Neuronal stem cell (in vitro differentiated cells): ENCODE measurements around the gene KSR2.
A peak's percentile ranks its signal among the peaks of the same experiment; 100 is the strongest.

ENCODE experiments used
- DNase-seq: peaks from one replicate; pipeline ENCODE4 v3.0.0-alpha.2; 2013; ENCODE audit warnings: low spot score
- H2AFZ ChIP-seq: one replicate; pipeline ENCODE4 v1.6.1; 2013; ENCODE audit warnings: mild to moderate bottlenecking, low read length, inconsistent platforms
- H2AK5ac ChIP-seq: 2 replicates; pipeline ENCODE4 v1.6.1; 2013; ENCODE audit warnings: low read depth, mild to moderate bottlenecking, inconsistent platforms, low read length, moderate library complexity, mixed read lengths
- H2BK120ac ChIP-seq: 2 replicates; pipeline ENCODE4 v1.6.1; 2013; ENCODE audit warnings: low read depth, mild to moderate bottlenecking, inconsistent platforms, low read length, moderate library complexity, mixed read lengths
- H2BK12ac ChIP-seq: one replicate; pipeline ENCODE4 v1.6.1; 2013; ENCODE audit warnings: low read length, inconsistent platforms
- H2BK15ac ChIP-seq: 2 replicates; pipeline ENCODE4 v1.6.1; 2013; ENCODE audit warnings: mild to moderate bottlenecking, low read length, inconsistent platforms, mixed read lengths
- H2BK5ac ChIP-seq: one replicate; pipeline ENCODE4 v1.6.1; 2013; ENCODE audit warnings: inconsistent platforms, mild to moderate bottlenecking, low read length, moderate library complexity
- H3K14ac ChIP-seq: one replicate; pipeline ENCODE4 v1.6.1; 2013; ENCODE audit warnings: low read length, inconsistent platforms
- H3K18ac ChIP-seq: 2 replicates; pipeline ENCODE4 v1.6.1; 2013; ENCODE audit warnings: low read length, inconsistent platforms
- H3K23ac ChIP-seq: 2 replicates; pipeline ENCODE4 v1.6.1; 2013; ENCODE audit warnings: low read depth, mild to moderate bottlenecking, mixed read lengths, low read length, inconsistent platforms; ENCODE audit not compliant: poor library complexity
- H3K27ac ChIP-seq: replicated peaks from 3 replicates; pipeline ENCODE4 v1.5.1; 2013; ENCODE audit warnings: low read length, inconsistent platforms
- H3K27me3 ChIP-seq, 3 experiments: 2 replicates each; pipeline ENCODE4 v1.6.1; 2013; ENCODE audit warnings: low read length in 3 of 3, mild to moderate bottlenecking in 2 of 3, inconsistent platforms in 1 of 3, low read depth in 1 of 3, mixed read lengths in 1 of 3, moderate library complexity in 1 of 3; ENCODE audit not compliant: control insufficient read depth in 3 of 3, insufficient read depth in 3 of 3
- H3K36me3 ChIP-seq, 2 donors: replicated peaks in 1 of 2; 2 replicates each; pipeline ENCODE4 v1.6.1; 2013; ENCODE audit warnings: low read length in 2 of 2; ENCODE audit not compliant: control insufficient read depth in 2 of 2, insufficient read depth in 2 of 2
- H3K4ac ChIP-seq: 2 replicates; pipeline ENCODE4 v1.6.1; 2013; ENCODE audit warnings: inconsistent platforms, mild to moderate bottlenecking, low read length, moderate library complexity
- H3K4me1 ChIP-seq, 2 donors: 1 replicate in 1 of 2; 2 replicates in 1 of 2; pipeline ENCODE4 v1.6.1; 2013; ENCODE audit warnings: low read length in 2 of 2, low read depth in 1 of 2; ENCODE audit not compliant: control insufficient read depth in 2 of 2, insufficient read depth in 1 of 2
- H3K4me2 ChIP-seq: one replicate; pipeline ENCODE4 v1.6.1; 2013; ENCODE audit warnings: mild to moderate bottlenecking, low read length, inconsistent platforms; ENCODE audit not compliant: insufficient read depth, poor library complexity, severe bottlenecking
- H3K4me3 ChIP-seq, 2 donors: 2 replicates each; pipeline ENCODE4 v1.5.1; 2013; ENCODE audit warnings: low read length in 2 of 2, mild to moderate bottlenecking in 2 of 2, inconsistent platforms in 1 of 2, moderate library complexity in 1 of 2
- H3K79me1 ChIP-seq: one replicate; pipeline ENCODE4 v1.6.1; 2013; ENCODE audit warnings: low read depth, mild to moderate bottlenecking, inconsistent platforms, low read length, moderate library complexity
- H3K9ac ChIP-seq: one replicate; pipeline ENCODE4 v1.6.1; 2013; ENCODE audit warnings: mild to moderate bottlenecking, low read depth, low read length, inconsistent platforms; ENCODE audit not compliant: poor library complexity
- H3K9me3 ChIP-seq, 2 donors: replicated peaks in 1 of 2; 2 replicates each; pipeline versions ENCODE3 to v1.6.1; 2013; ENCODE audit warnings: low read length in 2 of 2, mild to moderate bottlenecking in 2 of 2, inconsistent platforms in 1 of 2, low read depth in 1 of 2, mixed read lengths in 1 of 2, moderate library complexity in 1 of 2; ENCODE audit not compliant: control insufficient read depth in 2 of 2, insufficient read depth in 1 of 2
- H4K8ac ChIP-seq: one replicate; pipeline ENCODE4 v1.6.1; 2013; ENCODE audit warnings: low read depth, mild to moderate bottlenecking, inconsistent platforms, low read length, moderate library complexity
- H4K91ac ChIP-seq: one replicate; pipeline ENCODE4 v1.6.1; 2013; ENCODE audit warnings: low read length, low read depth, mild to moderate bottlenecking, inconsistent platforms; ENCODE audit not compliant: poor library complexity
- WGBS, 2 donors: extraction: QIAGEN DNeasy Blood & Tissue Kit; methylation state at CpG; one replicate each; pipeline ENCODE4 v1.1.7; 2013; ENCODE audit warnings: missing lambda C conversion rate in 2 of 2, mixed read lengths in 1 of 2; ENCODE audit not compliant: insufficient read length in 2 of 2, insufficient replicate concordance in 1 of 2; ENCODE audit errors: extremely low coverage in 2 of 2; 5-methylcytosine and 5-hydroxymethylcytosine counted together

KSR2 gene

DNA sequence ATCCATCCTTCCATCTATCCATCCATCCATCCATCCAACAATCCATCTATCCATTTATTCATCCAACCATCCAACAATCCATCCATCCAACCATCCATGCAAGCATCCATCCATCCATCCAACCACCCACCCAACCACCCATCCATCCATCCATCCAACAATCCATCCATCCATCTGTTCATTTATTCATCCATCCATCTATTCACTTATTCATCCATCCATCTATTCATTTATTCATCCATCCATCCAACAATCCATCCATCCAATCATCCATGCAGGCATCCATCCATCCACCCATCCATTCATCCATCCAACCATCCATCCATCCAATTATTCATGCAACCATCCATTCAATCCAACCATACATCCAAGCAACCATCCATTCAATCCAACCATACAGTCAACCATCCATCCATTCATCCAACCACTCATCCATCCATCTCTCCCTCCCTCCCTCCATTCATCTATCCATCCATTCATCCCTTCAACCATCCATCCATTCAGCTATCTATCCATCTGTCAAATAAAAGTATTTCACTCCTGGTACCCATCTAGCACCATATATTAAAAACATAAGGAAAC is 86.1 kb downstream of the KSR2 start:
- no peak overlapping the region for H3K4ac ChIP-seq
- no peaks in the 10 kb centered on the region for H3K9me3 ChIP-seq
- no peak overlapping the region for H3K14ac ChIP-seq
- H2BK12ac ChIP-seq, result no peak overlapping the region
- H3K27ac ChIP-seq, result no peak overlapping the region
- no peak overlapping the region for H4K91ac ChIP-seq
- H2BK5ac ChIP-seq, result no peak overlapping the region
- no peak overlapping the region for H2BK120ac ChIP-seq
- H3K9ac ChIP-seq, result no peak overlapping the region
- no peak overlapping the region for H4K8ac ChIP-seq
- no peaks in the 10 kb centered on the region for H3K4me1 ChIP-seq
- H3K4me3 ChIP-seq, result no peak overlapping the region
- H2AFZ ChIP-seq, result no peak overlapping the region
- DNase-seq, result no peak
- H3K23ac ChIP-seq, result no peak overlapping the region
- H3K27me3 ChIP-seq, result no peaks in the 10 kb centered on the region
- no peak overlapping the region for H2BK15ac ChIP-seq
- no peaks in the 10 kb centered on the region for H3K79me1 ChIP-seq
- H3K4me2 ChIP-seq, result no peak overlapping the region
- H2AK5ac ChIP-seq, result no peak overlapping the region
- no peak overlapping the region for H3K18ac ChIP-seq
- H3K36me3 ChIP-seq, result no peaks in the 10 kb centered on the region

DNA sequence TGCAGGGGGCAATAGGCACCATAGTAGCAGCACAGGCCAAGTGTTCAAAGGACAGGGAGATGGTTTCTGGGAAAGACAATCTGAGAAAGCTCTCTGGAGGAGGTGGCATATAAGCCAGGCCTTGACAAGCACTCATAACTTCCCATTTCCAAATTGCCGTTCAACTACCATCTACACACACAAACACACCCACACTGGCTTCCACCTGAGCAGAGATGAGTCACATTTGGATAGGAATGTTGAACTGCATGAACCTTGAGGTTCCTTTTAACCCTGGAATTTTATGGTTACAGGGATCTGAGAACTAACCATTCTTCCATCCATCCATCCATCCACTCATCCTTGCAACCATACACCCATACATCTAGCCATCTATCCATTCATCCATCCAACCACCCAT is 86.6 kb downstream of the KSR2 start:
- Histone ChIP-seq H2BK5ac (no peak overlapping the region), H3K18ac (no peak overlapping the region), H2AFZ (no peak overlapping the region), H3K9ac (no peak overlapping the region), H3K9me3 (no peaks in the 10 kb centered on the region), H3K27me3 (no peaks in the 10 kb centered on the region), H4K91ac (no peak overlapping the region), H3K27ac (no peak overlapping the region), H3K14ac (no peak overlapping the region), H3K4me1 (no peaks in the 10 kb centered on the region), H2BK12ac (no peak overlapping the region), H4K8ac (no peak overlapping the region), H2AK5ac (no peak overlapping the region), H2BK120ac (no peak overlapping the region), H3K4me2 (no peak overlapping the region), H3K23ac (no peak overlapping the region), H3K36me3 (no peaks in the 10 kb centered on the region), H2BK15ac (no peak overlapping the region), H3K4me3 (no peak overlapping the region), H3K79me1 (no peaks in the 10 kb centered on the region), H3K4ac (no peak overlapping the region)
- WGBS, 2 donors, result no CpG with 5 or more reads among the region's 1 CpG
- no peak for DNase-seq

DNA sequence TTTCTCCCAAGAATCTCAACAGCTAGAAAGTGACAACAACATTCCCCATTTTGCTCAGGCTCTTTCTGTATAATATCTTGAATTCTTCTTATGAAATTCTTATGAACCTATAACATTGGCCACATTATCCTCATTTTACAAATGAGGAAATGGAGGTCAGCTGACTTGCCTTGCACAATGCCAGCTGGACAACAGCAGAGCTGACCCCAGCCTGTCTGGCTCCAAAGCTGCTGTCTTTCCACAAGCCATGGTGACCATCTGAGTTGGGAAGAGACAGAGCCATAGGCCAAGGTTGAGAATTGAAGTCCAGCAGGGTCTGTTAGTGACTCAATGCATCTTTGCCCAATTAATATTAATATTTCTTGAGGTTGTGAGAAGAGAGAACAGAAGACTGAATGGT is 87.3 kb downstream of the KSR2 start:
- Histone ChIP-seq H4K91ac (no peak overlapping the region), H3K9me3 (no peaks in the 10 kb centered on the region), H3K23ac (no peak overlapping the region), H4K8ac (peak overlapping the region; percentile 9), H3K4me2 (no peak overlapping the region), H2AFZ (no peak overlapping the region), H3K18ac (no peak overlapping the region), H3K27ac (no peak overlapping the region), H2BK15ac (no peak overlapping the region), H3K4me3 (no peak overlapping the region), H3K27me3 (no peaks in the 10 kb centered on the region), H2BK12ac (no peak overlapping the region), H2BK120ac (no peak overlapping the region), H3K36me3 (no peaks in the 10 kb centered on the region), H3K79me1 (no peaks in the 10 kb centered on the region), H3K4me1 (no peaks in the 10 kb centered on the region), H3K14ac (no peak overlapping the region), H3K4ac (no peak overlapping the region), H2BK5ac (no peak overlapping the region), H3K9ac (no peak overlapping the region), H2AK5ac (no peak overlapping the region)
- DNase-seq, result no peak

DNA sequence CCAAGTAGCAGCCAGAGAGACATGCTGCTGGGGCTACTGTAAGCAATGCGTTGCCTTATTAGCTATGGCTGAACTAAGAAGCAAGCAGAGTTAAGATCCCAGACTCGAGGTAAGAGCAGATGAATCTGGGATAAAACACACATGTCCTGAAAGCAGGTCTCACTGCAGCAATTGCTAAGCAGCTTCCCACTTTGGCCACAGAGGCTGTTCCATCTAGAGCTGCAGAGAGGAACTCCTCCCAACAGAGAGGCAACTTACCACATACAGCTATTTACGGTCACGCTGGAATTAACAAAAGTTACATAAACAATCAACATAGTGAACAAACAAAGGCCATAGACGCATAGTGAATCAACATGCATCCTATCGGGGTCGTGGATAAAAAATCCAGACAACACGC is 90.2 kb downstream of the KSR2 start:
- Histone ChIP-seq H3K27me3 (no peaks in the 10 kb centered on the region), H3K23ac (no peak overlapping the region), H3K79me1 (no peaks in the 10 kb centered on the region), H3K9ac (no peak overlapping the region), H2AFZ (no peak overlapping the region), H2BK12ac (no peak overlapping the region), H3K9me3 (no peaks in the 10 kb centered on the region), H2BK5ac (no peak overlapping the region), H3K4me3 (no peak overlapping the region), H2BK120ac (no peak overlapping the region), H3K18ac (no peak overlapping the region), H3K4ac (no peak overlapping the region), H3K4me2 (no peak overlapping the region), H4K91ac (no peak overlapping the region), H4K8ac (no peak overlapping the region), H3K4me1 (peaks cover 5 to 8% of the 10 kb centered on the region in 2 donors), H3K14ac (no peak overlapping the region), H2BK15ac (no peak overlapping the region), H2AK5ac (no peak overlapping the region), H3K36me3 (no peaks in the 10 kb centered on the region), H3K27ac (no peak overlapping the region)
- DNase-seq, result no peak
- no CpG with 5 or more reads among the region's 8 CpGs for WGBS, 2 donors
